Activated CD4-positive, alpha-beta T cell treated with anti-CD3 and anti-CD28 coated beads, Interleukin-2, amount 10 ng/mL, durations not matched to agents 7 days and 5 days (primary cell): ENCODE results near the gene CSRP2. TPM values are rescaled to one million over a fixed set of nuclear protein-coding genes. Genes with fewer than 3 reads are reported as not detected.
A peak's percentile ranks its signal among the peaks of the same experiment; 100 is the strongest.

ENCODE experiments used
- CTCF ChIA-PET: fragments of 350-600 bp; sonication (Branson Sonifier 250); formaldehyde crosslinking; loops from one replicate; lab custom pipeline; 2021; ENCODE audit warnings: antibody characterized with exemption; lab: Charles Lee
- POLR2A ChIA-PET: fragments of 350-600 bp; sonication (Branson Sonifier 250); formaldehyde crosslinking; loops from one replicate; lab custom pipeline; 2021; ENCODE audit warnings: antibody characterized with exemption; lab: Charles Lee
- DNase-seq: peaks from one replicate; pipeline ENCODE4 v3.0.0-alpha.2; 2020
- H3K27ac Mint-ChIP-seq: one replicate; pipeline ENCODE4 v1.8.0; 2021; ENCODE audit warnings: mild to moderate bottlenecking, moderate library complexity, mixed read lengths
- H3K27me3 Mint-ChIP-seq: one replicate; pipeline ENCODE4 v1.8.0; 2021; ENCODE audit warnings: mixed read lengths
- H3K36me3 Mint-ChIP-seq: one replicate; pipeline ENCODE4 v1.8.0; 2021; ENCODE audit warnings: low read depth, mixed read lengths
- H3K4me1 Mint-ChIP-seq: one replicate; pipeline ENCODE4 v1.8.0; 2021; ENCODE audit warnings: mixed read lengths
- H3K4me3 Mint-ChIP-seq: one replicate; pipeline ENCODE4 v1.8.0; 2021; ENCODE audit warnings: mild to moderate bottlenecking, moderate library complexity, mixed read lengths
- H3K9me3 Mint-ChIP-seq: one replicate; pipeline ENCODE4 v1.8.0; 2021; ENCODE audit warnings: mixed read lengths
- total RNA-seq, 2 experiments: library from RNA; stranded (reverse); gene quantifications; one replicate each; pipeline ENCODE4 v1.2.3, GENCODE V29; 2021

The CSRP2 gene
- total RNA-seq, 2 experiments from 2014 or later, result 0.22 TPM; not detected in 1

- ChIA-PET POLR2A (no interaction called here), CTCF (interaction anchor here (1.2 kb wide), 1 partner anchor 20 kb away, joined by 3 read pairs; no protein-coding TSS in a partner anchor)
- H3K4me1 Mint-ChIP-seq, result no peaks in the 10 kb centered on the region
- H3K36me3 Mint-ChIP-seq, result peaks cover 3% of the 10 kb centered on the region
- no peak overlapping the region for H3K27ac Mint-ChIP-seq
- no peak for DNase-seq
- H3K27me3 Mint-ChIP-seq, result no peaks in the 10 kb centered on the region
- no peak overlapping the region for H3K4me3 Mint-ChIP-seq
- H3K9me3 Mint-ChIP-seq, result no peaks in the 10 kb centered on the region
Observed at GRCh38 chr12:76820888-76821482, 57.8 kb downstream of the CSRP2 start.

GRCh38 chr12:76813972-76814371 is 64.8 kb downstream of the CSRP2 start:
- ChIA-PET CTCF (no interaction called here), POLR2A (no interaction called here)
- Mint-ChIP-seq H3K27ac (no peak overlapping the region), H3K27me3 (no peaks in the 10 kb centered on the region), H3K4me1 (no peaks in the 10 kb centered on the region), H3K36me3 (peaks cover 13% of the 10 kb centered on the region), H3K9me3 (no peaks in the 10 kb centered on the region), H3K4me3 (no peak overlapping the region)
- no peak for DNase-seq

- no peak overlapping the region for H3K4me3 Mint-ChIP-seq
- H3K9me3 Mint-ChIP-seq, result no peaks in the 10 kb centered on the region
- CTCF ChIA-PET, result no interaction called here
- DNase-seq, result no peak
- no peaks in the 10 kb centered on the region for H3K27me3 Mint-ChIP-seq
- no peak overlapping the region for H3K27ac Mint-ChIP-seq
- no peaks in the 10 kb centered on the region for H3K4me1 Mint-ChIP-seq
- POLR2A ChIA-PET, result no interaction called here
- peaks cover 13% of the 10 kb centered on the region for H3K36me3 Mint-ChIP-seq
Observed at GRCh38 chr12:76813265-76813664, 65.6 kb downstream of the CSRP2 start.

GRCh38 chr12:76811976-76812375 is 66.8 kb downstream of the CSRP2 start:
- ChIA-PET POLR2A (no interaction called here), CTCF (no interaction called here)
- Mint-ChIP-seq H3K4me1 (no peaks in the 10 kb centered on the region), H3K4me3 (no peak overlapping the region), H3K27ac (peak overlapping the region; percentile 22), H3K36me3 (peaks cover 11% of the 10 kb centered on the region), H3K9me3 (no peaks in the 10 kb centered on the region), H3K27me3 (no peaks in the 10 kb centered on the region)
- DNase-seq, result no peak

GRCh38 chr12:76810671-76811419 is 68.0 kb downstream of the CSRP2 start:
- ChIA-PET POLR2A (no interaction called here), CTCF (no interaction called here)
- H3K36me3 Mint-ChIP-seq, result peaks cover 10% of the 10 kb centered on the region
- H3K27ac Mint-ChIP-seq, result no peak overlapping the region
- no peaks in the 10 kb centered on the region for H3K9me3 Mint-ChIP-seq
- H3K27me3 Mint-ChIP-seq, result no peaks in the 10 kb centered on the region
- no peak overlapping the region for H3K4me3 Mint-ChIP-seq
- no peak for DNase-seq
- no peaks in the 10 kb centered on the region for H3K4me1 Mint-ChIP-seq

Other genes with a start within 250 kb of the CSRP2 start
- 10 to 100 TPM; 27.6 to 33.4 TPM for gene ZDHHC17, start 114.9 kb downstream of the CSRP2 start, total RNA-seq
- 10 to 100 TPM; 29.4 to 32.6 TPM for gene E2F7, start 186.6 kb upstream of the CSRP2 start, total RNA-seq